GM20000 (cell line): Measurements from ENCODE around the gene MKX.

ENCODE experiments used
- DNase-seq: peaks from one replicate; pipeline ENCODE4 v3.0.0; 2012; ENCODE audit warnings: low spot score
- TF ChIP-seq, protein P1 (sequence below): IDR thresholded peaks from 2 replicates; pipeline ENCODE4 v1.5.1; 2012; ENCODE audit warnings: mild to moderate bottlenecking, control low read depth; ENCODE audit errors: extremely low read depth, missing control alignments

Gene MKX

DNA sequence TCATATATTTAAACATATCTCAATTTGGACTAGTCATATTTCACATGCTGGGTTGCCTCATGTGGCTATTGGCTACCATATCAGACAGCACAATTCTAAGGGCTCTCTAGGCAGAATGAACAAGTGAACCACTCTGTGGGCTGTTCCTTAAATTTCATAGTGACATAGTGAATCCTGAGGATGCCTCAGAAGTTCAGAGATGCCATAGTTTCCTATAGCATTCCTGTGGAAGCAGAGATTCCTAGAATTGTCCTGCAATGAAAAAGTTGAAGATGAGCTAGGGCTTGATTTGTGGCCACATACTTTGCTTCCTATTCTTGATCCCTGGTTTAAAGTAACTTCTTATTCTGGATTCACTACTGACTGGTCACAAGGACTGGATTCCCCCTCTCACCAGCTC is 35.6 kb downstream of the MKX start:
- TF ChIP-seq, protein P1, sequence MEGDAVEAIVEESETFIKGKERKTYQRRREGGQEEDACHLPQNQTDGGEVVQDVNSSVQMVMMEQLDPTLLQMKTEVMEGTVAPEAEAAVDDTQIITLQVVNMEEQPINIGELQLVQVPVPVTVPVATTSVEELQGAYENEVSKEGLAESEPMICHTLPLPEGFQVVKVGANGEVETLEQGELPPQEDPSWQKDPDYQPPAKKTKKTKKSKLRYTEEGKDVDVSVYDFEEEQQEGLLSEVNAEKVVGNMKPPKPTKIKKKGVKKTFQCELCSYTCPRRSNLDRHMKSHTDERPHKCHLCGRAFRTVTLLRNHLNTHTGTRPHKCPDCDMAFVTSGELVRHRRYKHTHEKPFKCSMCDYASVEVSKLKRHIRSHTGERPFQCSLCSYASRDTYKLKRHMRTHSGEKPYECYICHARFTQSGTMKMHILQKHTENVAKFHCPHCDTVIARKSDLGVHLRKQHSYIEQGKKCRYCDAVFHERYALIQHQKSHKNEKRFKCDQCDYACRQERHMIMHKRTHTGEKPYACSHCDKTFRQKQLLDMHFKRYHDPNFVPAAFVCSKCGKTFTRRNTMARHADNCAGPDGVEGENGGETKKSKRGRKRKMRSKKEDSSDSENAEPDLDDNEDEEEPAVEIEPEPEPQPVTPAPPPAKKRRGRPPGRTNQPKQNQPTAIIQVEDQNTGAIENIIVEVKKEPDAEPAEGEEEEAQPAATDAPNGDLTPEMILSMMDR = no peak
- DNase-seq = no peak

DNA sequence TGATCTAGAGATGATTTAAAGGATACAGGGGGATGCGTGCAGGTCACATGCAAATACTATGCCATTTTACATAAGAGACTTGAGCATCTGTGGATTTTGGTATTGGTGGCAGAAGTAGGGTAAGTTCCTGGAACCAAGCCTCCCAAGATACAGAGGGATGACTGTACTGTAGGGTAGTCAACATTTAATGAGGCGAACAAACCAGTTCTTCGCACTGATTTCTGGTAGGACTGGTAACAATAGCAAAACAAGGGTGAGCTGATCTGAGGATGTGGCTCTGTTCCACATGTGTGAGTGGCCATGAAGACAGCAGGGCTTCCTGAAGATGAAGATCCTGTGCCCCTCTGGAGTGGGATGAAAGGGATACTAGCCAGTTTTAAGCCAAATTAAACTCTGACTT is 36.3 kb downstream of the MKX start:
- DNase-seq = no peak
- TF ChIP-seq, protein P1 = no peak

DNA sequence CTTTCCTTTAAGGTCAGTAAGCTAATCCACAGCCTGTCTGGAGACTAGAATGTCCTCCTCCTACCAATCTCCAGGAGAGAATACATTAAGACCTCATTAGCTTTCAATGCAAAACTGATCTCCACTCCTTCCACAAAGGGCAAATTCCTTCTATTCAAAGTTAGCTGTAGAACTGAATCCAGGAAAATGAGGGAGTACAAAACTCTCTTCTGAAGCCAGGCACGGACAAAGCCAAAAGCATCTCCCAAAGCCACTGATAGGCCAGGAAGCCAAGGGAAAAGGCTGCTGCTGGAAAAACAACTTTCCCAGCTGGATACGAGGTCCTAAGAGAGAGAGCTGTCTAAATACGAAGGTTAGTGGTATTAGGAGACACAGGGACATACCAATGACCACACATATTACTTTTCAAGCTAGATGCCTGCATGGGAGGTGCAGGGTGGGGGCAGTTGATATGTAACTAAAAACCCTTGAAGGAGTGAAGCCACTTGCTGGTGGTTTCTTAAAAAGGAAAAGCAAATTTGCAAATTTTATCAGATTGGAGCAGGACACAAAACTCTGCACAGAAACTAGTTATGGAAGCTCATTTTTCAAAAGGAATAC is 43.6 kb downstream of the MKX start:
- no peak for DNase-seq
- TF ChIP-seq, protein P1 = no peak

DNA sequence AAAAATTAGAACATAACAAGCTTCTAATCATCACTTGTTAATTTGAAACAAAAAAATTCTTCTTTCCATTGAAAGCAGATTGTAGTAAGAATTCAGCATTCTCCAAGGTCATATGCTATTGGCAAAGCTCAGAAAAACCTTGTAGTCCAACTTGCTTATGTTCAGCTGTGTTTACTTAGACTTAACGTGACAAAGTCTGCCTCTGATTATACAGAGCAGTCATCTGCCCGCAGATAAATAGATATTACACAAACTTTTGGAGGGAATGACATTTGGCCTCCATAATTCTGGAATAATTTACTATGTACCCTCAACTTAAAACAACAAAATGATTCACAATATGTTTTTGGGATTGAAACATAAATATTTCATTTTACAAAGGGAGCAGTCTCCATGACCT is 45.8 kb downstream of the MKX start:
- TF ChIP-seq, protein P1 = no peak

DNA sequence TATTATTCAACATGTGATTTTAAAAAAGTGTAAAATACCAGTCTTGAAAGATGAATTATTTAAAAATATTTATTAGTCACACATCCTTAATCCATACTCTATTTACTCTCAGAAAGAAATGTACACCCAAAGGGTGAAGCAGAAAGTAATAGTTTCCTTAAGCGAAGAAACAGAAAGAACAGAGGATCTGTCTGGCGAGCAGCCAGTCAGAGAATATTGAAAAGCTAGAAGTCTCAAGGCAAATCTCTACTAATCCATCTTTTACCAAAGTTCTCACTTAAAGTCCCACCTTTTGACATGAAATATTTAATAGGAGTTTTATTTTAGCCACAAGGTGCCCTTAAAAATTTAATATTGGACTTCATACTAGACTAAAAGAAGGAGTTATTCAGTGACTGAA is 46.7 kb downstream of the MKX start:
- TF ChIP-seq, protein P1 = no peak
- no peak for DNase-seq

More for the DNA sequence above, 45.8 kb downstream of the MKX start:
- DNase-seq = no peak

DNA sequence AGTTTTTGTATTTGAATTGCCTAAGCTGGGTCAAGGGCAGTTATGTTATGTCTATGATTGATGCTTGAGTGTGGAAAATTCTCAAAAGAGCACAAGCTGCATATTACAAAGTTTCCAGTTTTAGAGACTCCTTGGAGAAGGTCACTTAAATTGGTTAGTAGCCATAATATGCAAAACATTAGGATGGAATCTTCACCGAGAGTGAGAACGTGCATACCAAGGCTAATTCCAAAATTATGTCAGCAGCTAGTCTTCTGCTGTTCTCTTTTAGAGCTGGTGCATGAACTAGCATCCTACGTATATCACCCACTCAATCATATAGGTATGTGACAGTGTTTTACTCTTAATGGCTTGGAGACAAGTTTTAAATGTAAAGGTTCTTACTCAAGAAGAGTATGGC is 49.2 kb downstream of the MKX start:
- TF ChIP-seq, protein P1 = no peak
- no peak for DNase-seq

DNA sequence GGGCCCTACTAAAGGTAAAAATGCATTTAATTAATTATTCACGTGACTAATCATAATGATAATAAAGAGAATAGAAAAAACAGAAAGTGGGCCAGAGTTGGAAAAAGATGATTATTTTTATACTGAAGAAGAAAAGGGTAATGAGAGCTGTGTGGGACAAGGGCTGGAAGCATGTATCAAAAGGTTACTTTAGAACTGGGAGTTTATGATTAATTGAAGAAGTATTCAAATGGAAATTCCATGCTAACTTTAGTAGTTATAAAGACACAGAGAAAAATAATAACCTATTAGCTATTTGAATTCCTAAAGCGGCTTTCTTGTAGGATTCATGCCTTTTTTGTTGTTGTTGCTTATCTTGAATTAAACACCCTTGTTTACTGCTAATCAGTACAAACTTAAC is 49.9 kb downstream of the MKX start:
- TF ChIP-seq, protein P1 = no peak
- DNase-seq = no peak
